C4-2B (cell line): ENCODE measurements around the gene ISM2.

Experiments
- CTCF ChIP-seq: fragments of 450-650 bp; conservative IDR thresholded peaks from 2 replicates; pipeline ENCODE4 v1.5.1; 2017; ENCODE audit warnings: mild to moderate bottlenecking
- ZFX ChIP-seq: fragments of 450-650 bp; IDR thresholded peaks from 2 replicates; pipeline ENCODE4 v1.6.1; 2017

- no peak for TF ChIP-seq CTCF
- TF ChIP-seq ZFX = no peak
Observed at GRCh38 chr14:77455966-77456640, 42.5 kb downstream of the ISM2 start.
